ENCODE results near the gene TCEAL7.

- TF ChIP-seq CTCF (IDR thresholded peaks at IDR 0.05), result no peak
- TF ChIP-seq POLR2A (IDR thresholded peaks at IDR 0.05), result no peak
Measured at GRCh38 chrX:103338663-103339062, 8.6 kb downstream of the TCEAL7 start.

Data from uterus (tissue), 2 donors.